Glomerular visceral epithelial cell (primary cell): ENCODE data around the gene CHST1.

Experiments
- DNase-seq: peaks from one replicate; pipeline ENCODE4 v3.0.0-alpha.2; 2016; ENCODE audit errors: extremely low spot score

The CHST1 gene

DNA sequence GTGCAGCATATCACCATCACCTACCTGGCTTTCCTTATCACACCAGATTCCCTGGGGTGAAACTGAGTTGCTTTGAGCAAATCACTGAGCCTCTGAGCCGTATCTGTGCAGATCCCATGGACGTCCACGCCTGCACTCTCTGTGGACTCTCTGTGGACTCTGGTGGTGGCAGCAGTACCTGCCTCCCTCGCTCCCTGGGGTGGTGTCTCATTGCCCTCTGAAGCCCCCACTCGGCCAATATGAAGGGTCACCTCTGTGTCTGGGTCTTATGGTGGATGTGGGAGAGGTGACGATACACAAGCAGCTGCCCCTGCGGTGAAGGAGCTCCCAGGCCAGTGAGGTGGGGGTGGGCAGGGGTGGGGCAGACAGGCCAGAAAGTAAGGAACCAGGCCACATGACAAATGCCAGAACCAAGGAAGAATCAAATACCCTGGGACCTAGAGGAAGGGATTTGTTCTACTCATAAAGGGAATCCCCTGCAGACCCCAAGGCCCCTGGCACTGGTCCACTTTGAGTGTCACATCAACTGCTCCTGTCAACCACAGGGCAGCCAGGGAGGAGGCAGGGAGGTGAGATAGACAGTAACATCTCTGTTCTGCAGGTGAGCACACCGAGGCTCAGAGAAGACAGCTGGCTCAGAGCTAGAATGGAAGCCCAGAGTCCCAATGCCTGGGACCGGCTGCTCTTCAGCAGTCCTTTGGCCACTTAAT lies 9.2 kb upstream of the CHST1 start:
- DNase-seq: no peak

DNA sequence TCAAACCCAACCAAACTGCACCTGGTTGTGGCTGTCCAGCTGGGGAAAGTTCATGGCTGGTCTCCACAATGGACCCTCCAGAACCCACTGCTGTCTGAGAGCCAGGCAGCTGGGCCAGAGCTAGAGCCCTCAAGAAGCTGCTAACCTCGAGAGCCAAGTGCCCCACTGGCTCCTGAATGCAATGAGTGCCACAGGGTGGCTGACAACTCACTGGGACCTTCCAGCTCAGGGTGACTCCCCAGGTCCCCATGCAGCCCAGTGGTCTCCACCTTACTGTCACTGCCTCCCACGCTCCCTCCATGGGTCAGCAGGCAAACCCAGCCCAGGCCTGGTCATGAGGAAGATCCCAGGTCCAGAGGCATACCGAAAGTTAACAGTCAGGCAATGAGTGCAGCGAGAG lies 8.0 kb upstream of the CHST1 start:
- DNase-seq: no peak

DNA sequence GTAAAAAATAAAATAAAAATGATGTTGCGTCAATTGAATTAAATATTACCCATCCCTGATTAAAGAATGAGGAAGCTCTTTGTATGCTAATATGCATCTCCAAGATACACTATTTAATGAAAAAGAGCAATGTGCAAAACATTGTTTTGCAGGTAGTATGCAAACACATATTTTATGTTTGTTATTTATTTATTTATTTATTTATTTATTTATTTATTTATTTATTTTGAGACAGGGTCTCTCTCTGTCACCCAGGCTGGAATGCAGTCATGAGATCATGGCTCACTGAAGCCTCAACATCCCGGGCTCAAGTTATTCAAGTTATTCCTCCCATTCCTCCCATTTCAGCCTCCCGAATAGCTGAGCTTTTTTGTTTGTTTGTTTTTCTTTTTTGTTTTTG lies 7.2 kb upstream of the CHST1 start:
- DNase-seq: no peak

DNA sequence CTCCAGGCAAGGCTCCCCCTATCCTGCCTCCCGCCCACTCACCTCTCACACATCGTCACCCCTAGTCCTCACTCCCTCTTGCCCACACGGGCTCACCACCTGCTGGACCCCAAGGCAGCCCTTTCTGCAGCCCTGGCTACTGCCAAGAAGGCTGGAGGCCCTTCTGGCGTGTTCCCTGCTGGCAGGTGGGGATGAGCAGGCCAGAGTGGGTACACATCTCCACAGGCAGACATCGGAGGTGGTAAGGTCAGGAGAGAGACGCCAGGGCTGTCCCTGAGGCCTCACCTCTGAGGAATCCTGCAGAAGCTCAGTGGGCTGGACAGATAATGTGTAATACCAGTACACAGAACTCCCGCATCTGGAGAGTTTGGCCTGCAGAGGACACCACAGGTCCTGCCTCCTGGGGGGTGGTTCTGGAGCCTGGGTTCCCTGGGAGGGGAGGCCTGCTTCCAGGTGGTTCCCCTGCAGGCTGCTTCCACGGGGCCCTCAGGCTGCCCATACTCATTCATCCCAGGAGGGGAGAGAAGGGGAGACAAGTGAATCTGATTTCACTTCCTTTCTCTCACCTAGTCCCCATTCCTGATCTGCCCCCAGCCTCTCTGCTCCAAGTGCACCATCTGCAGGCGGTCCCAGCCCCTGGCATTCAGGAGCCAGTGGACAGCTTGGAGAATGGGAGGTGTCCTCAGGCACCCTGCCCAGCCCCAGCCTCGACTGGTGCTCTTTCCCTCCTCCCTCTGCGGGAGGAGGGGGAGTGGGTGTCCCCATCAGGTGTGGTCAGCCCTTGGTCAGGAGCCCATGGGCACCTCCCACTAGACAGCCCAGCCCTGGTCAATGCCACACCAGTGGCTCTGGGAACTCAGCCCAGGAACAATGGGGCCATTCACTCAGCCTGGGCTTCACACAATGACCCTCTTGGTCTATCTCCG lies 6.1 kb upstream of the CHST1 start:
- DNase-seq: no peak

DNA sequence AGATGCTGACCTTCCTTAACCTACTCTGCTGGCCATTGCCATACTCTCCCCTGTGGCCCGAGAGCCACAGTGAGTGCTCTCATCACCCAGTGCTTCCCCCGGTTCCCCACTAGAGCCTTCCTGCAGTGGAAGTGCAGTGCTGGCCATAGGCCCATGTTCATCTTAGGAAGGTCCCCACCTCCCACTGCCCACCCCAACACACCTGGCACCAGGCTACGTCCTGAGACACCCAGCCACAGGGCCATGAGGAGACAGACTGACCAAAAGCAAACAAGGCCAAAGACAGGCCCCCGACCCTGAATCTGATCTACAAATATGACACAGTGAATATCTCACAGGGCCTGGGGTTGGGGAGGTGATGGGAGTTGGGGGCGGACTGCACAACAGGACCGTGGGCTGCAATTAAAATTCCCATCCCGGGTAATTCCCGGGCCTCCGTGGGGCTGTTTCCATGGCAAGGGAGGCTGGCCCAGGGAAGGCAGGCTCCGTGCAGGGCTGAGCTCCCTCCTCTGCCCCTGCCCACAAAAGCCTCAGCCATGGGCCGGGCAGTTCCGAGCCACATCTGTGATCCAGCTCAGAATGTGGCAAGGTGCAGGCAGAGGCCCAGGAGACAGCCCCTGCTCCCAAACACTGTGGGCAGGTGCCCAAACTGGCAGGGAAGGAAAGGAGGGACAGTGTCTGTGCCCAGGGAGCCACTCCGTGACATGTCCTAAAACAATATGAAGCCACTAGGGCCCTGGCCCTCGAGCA lies 5.1 kb upstream of the CHST1 start:
- DNase-seq: no peak

DNA sequence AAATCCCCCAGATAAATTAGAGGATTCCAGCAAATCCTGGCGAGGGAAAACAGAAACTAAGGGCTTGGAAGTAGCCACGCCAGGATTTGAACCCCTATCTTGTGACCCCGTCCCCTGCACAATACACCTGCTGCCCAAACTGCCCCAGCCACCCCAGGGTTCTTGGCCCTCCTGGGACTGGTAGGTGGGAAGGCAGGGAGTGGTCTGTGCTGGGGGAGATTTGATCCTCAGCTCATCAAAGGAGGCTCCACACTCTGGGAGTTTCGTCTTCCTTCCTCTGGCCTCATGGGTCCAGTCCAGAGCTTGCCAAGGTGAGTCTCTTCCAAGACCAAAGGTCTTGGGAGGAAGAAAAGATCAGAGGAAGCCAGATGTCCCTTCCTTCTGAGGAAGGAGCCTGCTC lies 4.5 kb upstream of the CHST1 start:
- no peak for DNase-seq

DNA sequence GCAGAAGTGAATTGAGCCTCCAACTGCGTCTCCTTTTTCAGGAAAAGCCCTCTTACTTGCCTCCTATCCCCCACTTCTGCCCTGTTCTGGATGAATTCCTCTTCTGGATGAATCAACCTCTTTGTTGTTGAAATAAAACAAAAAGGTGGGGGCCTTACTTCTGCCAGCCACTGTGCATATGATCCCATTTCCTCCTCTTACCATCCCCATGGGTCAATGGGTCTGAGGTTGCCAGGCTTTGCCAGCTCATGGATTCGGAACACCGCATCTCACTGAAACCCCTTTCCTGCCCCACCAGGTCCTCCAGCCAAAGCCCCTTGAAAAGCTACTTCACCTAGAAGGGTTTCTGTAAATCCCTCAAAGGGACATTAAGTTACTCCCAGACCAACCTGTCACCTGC lies 3.7 kb upstream of the CHST1 start:
- DNase-seq: no peak

DNA sequence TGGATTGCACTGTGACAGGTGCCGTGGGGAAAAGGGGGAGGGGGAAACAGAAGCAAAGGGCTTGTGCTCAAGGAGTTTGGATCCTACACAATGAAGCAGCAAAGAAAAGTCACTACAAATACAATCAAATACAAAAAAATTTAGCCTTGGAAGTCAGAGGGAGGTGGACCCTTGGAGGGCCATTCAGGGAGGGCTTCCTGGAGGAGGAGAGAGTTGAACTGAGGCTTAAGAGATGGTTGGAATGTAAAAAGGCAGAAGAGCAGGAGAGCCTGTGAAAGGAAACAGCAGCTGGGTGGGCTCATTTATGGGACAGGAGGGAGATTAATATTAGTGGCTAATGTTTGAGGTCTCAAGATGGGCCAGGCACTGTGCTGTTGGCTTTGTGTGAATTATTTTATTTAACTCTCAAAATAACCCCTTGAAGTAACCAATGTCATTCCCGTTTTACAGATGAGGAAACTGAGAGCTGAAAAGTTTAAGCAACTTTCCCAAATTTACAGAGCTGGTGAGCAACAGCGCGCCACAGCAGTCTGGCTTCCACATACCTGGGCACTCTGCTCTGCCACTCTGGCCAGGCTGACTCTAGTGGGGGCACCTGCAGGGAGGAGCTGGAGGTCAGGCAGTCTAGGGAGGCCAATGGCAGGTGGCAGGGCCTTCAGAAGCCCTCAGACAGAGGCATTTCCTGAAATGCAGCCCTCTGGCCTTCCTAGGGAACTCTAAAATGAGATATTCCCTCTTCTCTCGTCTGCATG lies 2.7 kb upstream of the CHST1 start:
- no peak for DNase-seq

DNA sequence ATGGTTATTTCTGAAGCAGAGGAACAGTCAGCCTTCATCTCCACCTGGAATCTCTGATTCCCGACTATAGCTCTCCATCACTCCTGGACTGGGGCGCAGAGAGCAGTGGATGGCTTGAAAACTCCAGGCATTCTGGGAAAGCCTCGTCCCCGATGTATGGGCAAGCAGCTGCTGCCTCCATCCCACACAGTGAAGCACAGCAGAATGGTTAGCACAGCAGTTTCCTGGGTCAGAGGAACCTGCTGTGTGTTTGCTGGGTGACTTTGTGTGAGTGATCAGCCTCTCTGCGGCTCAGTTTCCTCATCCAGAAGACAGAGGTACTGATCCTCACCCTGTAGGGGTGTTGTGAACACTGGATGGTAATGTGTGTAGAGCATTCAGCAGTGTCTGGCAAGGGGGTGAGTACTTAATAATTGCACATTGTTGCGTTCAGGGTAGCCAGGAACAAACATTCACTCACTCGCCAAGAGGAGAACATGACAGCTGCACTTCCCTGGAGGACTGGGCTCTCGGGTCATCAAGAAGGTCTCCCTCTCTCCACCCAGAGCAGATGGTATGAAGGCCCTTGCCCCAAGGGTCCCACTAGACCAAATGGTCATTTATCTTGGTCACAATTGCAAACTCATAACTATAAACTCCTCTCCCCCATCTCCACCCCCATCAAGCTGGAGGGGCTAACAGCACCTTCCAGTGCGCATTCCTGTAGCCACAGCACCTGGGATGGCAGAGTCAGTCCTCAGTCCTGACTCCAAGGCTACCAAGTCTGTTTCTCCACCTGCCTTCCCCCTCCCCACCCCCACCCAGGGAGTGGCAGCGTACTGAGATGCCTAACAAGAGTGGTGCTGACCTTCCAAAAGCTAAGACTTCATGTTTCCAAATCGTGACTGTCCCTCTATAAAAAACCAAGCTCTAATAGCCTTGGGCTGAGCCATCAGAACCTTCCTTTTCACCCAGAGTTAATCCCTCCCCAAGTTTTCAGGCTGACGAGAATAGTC lies 1.5 kb upstream of the CHST1 start:
- DNase-seq: no peak

DNA sequence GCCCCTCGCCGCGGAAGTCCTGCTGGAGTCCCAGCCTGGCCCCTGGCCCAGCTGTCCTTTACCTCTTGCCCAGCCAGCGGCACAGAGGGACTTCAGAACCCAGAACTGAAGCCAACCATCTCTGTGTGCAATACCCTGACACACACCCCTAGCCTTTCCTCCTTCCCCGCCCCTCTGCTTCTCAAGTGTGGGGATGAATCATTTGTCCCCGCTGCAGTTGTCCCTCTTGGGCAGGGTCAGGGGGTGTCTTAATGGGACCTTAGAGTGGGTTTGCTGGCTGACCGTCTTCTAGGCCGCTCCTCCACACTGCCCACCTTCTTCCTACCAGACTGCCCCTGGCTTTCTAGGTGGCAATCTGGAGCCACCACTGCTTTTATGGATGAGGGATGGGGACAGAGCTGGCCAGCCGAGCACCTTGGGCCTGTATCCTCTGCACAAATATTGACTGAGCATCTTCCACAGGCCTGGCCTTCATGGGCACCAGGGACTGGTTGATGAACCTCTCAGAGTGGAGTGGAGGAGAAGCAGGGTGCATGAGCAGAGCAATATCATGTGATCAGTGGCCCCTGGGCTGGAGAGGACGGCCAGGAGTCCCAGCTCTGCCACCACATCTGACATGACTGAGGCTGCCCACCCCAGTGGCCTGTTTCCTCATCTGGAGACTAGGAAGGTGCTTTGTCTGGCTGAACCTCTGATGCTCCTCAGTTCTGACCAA lies 668 bp upstream of the CHST1 start:
- no peak for DNase-seq

DNA sequence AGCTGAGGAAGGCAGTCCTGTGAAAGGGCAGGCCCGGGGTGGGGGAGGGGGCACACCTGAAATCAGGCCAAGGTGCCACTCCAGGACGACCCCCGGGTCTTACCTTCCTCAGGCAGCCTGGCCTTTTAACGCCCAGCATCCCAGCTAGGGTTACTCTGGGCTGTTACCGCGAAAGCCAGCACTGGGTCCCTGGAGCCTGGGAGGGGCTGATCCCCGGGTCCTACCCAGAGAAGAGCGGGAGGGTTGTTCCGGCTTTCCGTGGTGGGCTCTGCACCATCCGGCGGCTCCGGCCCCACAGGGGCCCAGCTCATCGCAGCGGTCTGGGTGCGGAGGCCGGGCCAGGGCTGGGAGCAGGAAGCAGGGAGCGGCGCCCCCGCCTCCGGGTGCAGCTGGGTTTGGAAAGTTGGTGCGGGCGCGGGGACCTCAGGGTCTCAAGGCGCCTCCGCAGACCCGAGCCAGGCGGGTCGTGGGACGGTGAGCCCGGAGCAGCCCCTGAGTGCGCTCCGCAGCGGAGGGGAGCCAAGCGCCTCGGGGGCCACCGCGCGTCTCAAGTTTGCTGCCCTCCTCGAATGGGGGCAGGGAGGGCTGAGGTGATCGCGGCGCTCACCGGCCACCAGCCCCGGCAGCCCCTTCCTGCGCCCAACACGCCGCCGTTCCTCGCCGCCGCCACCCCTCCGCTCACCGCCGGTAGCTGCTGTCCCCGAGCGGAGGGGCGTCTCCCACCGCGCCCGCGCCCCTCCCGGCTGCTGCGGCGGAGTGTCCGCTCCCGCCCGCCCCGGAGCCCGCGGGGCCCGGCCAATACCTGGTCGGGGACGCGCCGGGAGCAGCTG lies 831 bp downstream of the CHST1 start:
- no peak for DNase-seq

DNA sequence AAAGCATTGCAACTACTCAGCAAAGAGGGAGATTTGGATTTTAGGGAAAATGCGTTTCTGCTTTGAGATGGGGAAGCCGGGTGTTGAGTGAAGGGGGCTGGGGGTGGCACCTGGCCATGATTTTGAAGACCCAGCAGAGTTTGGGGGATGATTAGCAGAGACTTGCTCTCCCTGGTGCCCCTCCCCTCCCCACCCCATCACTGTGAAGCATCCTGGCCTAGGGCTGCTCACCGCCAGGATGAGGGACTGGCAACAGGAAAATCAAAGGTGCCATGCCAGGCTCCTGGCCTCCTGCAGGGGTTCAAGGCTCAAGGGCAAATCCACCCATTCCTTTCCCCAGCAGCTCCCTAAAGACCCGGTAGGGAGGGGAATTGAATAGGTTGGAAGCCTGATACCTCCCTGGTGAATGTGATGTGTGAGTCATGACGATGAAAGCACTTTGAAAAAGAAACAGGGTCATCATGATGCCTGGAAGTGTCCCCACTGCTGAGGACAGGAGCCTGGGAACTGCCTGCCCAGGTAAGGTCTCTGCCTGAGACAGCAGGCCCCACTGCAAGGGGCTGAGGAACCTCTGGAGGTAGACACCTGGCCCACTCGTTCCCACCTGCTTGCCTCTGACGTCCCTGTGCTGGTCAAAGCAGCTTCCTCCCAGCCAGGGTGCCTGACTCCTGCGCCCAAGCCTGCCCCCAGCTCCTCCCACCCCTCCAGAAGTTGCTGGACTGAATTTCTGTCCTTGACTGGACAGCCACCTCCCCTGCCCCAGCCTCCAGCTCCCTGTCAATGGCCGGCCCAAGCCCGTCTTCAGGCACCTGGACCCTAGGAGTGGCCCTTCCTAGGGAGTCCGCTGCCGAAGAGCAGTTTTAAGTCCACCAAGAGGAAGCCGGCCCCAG lies 1.7 kb downstream of the CHST1 start:
- no peak for DNase-seq

DNA sequence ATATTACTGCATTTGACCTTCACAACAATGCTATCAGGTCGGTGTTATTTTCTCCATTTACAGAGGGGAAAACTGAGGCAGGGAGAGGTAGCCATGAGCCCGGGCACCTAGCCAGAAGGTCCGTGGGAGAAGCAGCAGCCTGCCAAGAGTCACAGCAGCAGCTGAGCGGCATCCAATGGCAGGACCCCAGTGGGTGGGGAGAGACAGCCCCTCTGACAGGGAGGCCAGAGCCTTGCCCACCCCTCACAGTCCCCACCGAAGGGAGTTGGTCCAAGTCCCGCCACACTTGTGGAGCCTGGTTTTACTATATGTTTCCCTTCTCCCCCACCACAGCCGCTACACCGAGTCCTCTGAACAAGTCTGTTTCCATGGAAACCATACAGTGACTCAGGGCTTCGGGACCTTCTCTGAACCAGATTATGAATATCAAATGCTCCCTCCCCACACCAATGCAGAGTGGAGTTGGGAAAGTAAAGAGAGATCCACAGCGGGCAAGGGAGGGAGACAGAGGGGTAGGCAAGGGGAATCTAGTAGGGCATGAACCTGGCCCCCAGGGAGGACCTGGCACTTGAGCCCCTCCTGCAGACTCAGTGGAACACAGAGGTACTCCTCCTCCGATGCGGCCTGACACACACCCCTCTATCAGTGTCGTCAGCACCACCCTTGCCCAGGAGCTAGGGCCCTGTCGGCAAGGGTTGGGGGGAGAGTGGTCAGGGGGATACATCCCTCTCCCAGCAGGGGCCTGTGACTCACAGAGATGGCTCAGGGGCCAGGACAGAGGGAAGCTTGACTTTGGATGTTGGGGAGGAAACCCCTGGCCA lies 2.5 kb downstream of the CHST1 start:
- peak; percentile 53 for DNase-seq

DNA sequence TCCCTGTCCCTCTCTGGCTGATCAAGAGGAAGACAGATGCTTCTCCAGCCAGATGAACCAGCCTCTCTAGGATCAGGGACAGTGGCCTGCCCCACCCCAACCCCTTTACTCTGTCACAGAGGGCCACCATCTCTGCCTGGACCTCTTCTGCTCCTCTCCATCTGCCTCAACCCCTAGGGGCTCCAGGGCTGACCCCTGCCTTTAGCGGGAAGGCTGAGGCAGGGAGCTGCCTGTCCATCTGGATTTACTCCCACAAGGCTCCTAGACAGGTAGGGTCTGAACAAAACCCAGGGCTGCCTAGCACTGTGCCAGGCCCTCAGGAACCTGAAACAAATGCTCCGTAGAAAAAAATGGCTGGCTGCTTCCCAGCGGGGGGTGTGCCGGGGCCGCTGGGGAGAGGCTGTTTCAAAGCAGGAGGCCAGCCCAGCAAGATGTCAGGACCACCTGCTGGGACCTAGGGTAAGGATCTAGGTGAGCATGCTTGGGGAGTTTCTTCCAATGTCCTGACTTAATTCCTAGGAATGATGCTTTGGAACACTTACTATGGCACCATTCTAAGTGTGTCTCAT lies 3.2 kb downstream of the CHST1 start:
- DNase-seq: no peak

DNA sequence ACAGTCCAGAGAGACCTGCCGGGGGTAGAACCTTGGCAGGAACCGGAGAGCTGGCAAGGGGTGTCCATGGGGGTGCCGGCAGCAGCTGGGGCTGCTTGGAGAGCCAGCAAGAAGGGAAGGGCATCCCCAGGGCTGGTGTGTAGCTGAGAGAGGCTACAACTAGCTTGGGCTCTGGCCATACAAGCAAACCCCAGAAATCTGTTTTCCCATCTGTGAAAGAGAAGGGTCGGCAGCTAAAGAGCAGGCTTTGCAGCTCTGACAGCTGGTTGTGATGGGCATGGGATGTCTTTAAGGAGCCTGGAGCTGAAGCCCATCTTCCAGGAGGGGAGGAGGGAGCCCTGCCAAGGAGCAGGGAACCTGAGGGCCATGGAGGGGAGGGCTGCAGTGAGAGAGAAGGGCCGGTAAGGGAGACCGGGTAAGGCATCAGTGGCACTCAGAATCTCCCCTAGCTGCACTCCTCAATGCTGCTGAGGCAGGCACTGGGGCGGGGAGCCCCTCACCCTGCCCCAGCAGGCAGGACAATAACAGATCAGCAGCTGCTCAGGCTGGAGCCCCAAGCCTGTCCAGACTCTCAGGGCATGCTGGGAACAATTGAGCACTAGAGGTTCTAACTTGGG lies 3.9 kb downstream of the CHST1 start:
- DNase-seq: no peak

DNA sequence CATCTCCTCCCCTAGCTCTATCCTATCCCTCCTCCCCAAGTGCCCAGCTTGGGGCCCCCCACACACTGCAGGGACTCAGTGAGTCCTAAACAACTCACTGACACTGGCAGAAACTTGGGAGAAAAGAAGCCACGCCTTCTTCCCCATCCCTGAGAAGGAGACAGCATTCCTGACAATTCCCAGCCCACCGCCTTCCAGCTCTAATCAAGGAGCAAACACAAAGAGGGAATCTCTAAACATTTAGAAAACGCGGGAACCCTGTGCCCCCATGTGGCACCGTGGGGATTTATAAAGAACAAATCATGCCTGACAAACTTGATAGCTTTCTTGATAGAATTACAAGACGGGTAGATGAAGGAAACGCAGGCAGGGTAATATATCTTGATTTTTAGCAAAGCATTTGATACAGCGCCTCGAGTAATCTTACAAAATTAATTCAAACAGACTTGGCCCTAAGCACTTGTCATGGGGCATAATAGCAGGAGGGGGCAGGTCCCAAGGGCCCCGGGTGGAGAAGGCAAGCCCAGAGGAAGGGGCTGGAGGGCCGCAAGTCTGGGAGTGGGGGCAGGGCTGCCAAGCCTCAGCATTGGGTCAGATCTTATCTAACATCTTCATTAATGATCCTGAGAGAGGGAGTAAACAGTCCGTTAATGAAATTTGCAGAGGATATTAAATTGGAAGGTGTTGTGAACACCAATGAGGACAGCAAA lies 4.5 kb downstream of the CHST1 start:
- DNase-seq: no peak
